AG09319 (cell line): ENCODE data around the gene SLCO2A1.

Source experiments
- DNase-seq: peaks from one replicate; pipeline ENCODE4 v3.0.0-alpha.2; 2010; ENCODE audit warnings: low read depth; ENCODE audit errors: extremely low read depth
- CTCF ChIP-seq: IDR thresholded peaks from 2 replicates; pipeline ENCODE4 v1.5.1; 2011; ENCODE audit warnings: low read depth, mild to moderate bottlenecking, inconsistent platforms, low read length, moderate library complexity

The SLCO2A1 gene

DNA sequence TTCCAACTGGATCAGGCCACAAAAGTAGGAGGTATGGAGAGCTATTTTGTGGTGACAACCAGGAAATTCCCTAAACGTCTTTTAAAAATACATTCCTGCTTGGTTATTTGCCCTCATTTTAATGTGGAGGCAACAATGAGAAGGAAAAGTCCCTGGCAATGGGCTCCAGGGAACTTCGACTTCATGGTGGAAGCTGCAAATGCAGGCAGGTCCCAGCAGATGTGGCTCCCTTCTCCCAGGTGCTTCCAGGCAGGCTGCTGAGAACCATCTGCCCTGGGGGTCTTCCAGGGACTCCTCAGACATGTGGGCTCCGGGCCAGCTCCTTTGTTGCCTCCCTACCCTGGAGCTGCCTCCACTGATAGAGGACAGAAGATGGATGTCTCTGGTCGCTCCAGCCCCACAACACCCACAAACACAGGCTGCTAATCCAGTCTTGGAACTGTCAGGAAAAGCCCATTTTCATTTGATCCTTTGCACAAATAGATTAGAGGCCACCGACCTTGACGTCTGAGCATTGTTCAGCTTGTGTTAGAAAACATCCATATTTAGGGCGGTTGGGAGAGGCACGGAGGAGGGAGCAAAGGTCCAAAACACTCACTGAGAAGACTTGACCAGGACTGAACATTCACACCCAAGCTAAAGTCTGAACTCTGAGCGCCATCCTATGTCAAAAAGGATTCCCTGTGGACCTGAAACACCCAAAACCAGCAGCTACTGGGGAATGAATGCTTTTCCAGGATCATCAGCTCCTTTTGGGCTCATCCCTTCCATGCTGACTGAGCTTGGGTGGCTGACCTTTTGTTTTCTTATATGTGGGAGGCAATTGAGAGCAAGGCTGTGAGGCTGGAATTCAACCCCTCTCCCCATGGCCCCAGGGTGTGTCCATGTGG lies 30.2 kb upstream of the SLCO2A1 start:
- DNase-seq: no peak
- TF ChIP-seq CTCF: no peak; the same call in 1 of the 2 replicates

GRCh38 chr3:134059035-134059601 lies 29.4 kb upstream of the SLCO2A1 start:
- TF ChIP-seq CTCF: no peak
- DNase-seq: no peak

DNA sequence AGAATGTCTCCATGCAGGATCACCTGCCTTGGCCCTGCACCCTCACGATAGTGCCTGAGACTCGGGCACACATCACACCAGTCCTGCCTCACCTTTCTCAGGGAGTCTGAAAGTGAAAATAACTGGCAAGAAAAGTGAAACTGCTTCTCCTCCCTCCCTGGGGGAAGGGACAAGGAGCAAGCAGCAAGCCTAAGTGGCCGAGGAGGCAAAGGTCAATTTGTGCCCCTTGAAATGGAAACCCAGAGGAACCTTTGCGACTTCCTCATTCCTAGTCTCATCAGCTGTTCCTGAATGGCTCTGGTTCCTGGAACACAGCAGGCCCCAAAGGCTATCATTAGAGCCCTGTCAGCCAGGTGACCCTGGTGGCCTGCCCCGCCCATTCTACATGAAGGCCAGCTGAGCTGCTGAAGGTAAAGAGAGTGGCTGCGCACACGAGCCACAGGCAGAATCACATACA lies 28.0 kb upstream of the SLCO2A1 start:
- TF ChIP-seq CTCF: no peak
- no peak for DNase-seq

- DNase-seq: no peak
- TF ChIP-seq CTCF: no peak
Observed at GRCh38 chr3:134057006-134057653, 27.4 kb upstream of the SLCO2A1 start.

- no peak for DNase-seq
Observed at GRCh38 chr3:134056464-134056891, 26.8 kb upstream of the SLCO2A1 start.

GRCh38 chr3:134055661-134056060 lies 25.9 kb upstream of the SLCO2A1 start:
- DNase-seq: no peak
- TF ChIP-seq CTCF: no peak

More at GRCh38 chr3:134056464-134056891, 26.8 kb upstream of the SLCO2A1 start:
- no peak for TF ChIP-seq CTCF

GRCh38 chr3:134054881-134055280 lies 25.2 kb upstream of the SLCO2A1 start:
- TF ChIP-seq CTCF: no peak
- DNase-seq: no peak
